Gastroesophageal sphincter (tissue), 4 donors: ENCODE data around the gene RNU7-1. TPM values are rescaled to one million over a fixed set of nuclear protein-coding genes. Genes with fewer than 3 reads are reported as not detected.
A peak's percentile ranks its signal among the peaks of the same experiment; 100 is the strongest.

ENCODE experiments used
- ATAC-seq: fragments of 150-250 bp; one replicate; pipeline ENCODE4 v1.9.1; 2016; ENCODE audit warnings: mild to moderate bottlenecking, moderate library complexity
- H3K27ac ChIP-seq, 4 donors: fragments of 200-600 bp; sonication (generic) in 3 of 4; 1 replicate in 3 of 4; 2 replicates in 1 of 4; pipeline ENCODE4 v1.5.1; 2016 to 2019
- H3K27me3 ChIP-seq: fragments of 200-600 bp; sonication (generic); one replicate; pipeline ENCODE4 v1.5.1; 2019
- H3K36me3 ChIP-seq, 2 donors: fragments of 200-600 bp; sonication (generic); one replicate each; pipeline ENCODE4 v1.5.1; 2019; ENCODE audit warnings: control low read depth in 1 of 2
- H3K4me1 ChIP-seq, 3 donors: fragments of 200-600 bp; sonication (generic); 1 replicate in 2 of 3; 2 replicates in 1 of 3; pipeline ENCODE4 v1.5.1; 2016 to 2019; ENCODE audit warnings: control low read depth in 2 of 3
- H3K4me3 ChIP-seq, 2 donors: fragments of 200-600 bp; sonication (generic); one replicate each; pipeline ENCODE4 v1.5.1; 2019; ENCODE audit warnings: mild to moderate bottlenecking in 1 of 2, moderate library complexity in 1 of 2
- H3K9me3 ChIP-seq, 3 donors: fragments of 200-600 bp; sonication (generic); one replicate each; pipeline ENCODE4 v1.5.1; 2017 to 2019; ENCODE audit warnings: control low read depth in 2 of 3
- EP300 ChIP-seq: sonication (generic); formaldehyde crosslinking; IDR thresholded peaks from one replicate; pipeline ENCODE4 v1.6.1; 2017; ENCODE audit warnings: antibody characterized with exemption, mild to moderate bottlenecking
- POLR2A ChIP-seq, 2 donors: fragments of 450-650 bp; IDR thresholded peaks; one replicate each; pipeline ENCODE4 v1.6.1; 2017; ENCODE audit warnings: antibody characterized with exemption in 2 of 2, mild to moderate bottlenecking in 2 of 2, moderate library complexity in 1 of 2
- POLR2AphosphoS5 ChIP-seq: sonication (generic); formaldehyde crosslinking; IDR thresholded peaks from one replicate; pipeline ENCODE4 v1.6.1; 2017; ENCODE audit warnings: antibody characterized with exemption
- WGBS, 2 donors: methylation state at CpG; one replicate each; pipeline ENCODE4 v1.1.5; 2018; ENCODE audit warnings: low coverage in 1 of 2; 5-methylcytosine and 5-hydroxymethylcytosine counted together
- total RNA-seq, 4 donors: library from RNA; depleted of rRNA; stranded (reverse); fragments of >200 nt; gene quantifications; one replicate each; pipeline ENCODE4 v1.1.0, GENCODE V29; 2016
- TF ChIP-seq, protein P1 (sequence below), 4 experiments: fragments of 200-600 bp in 2 of 4; fragments of 450-650 bp in 2 of 4; sonication (generic) in 1 of 4; IDR thresholded peaks; one replicate each; pipeline ENCODE4 v1.5.1; 2017 to 2019; ENCODE audit warnings: antibody characterized with exemption in 4 of 4, mild to moderate bottlenecking in 2 of 4, moderate library complexity in 2 of 4

Gene RNU7-1
- total RNA-seq, 4 donors from 2014 or later, result not detected

DNA sequence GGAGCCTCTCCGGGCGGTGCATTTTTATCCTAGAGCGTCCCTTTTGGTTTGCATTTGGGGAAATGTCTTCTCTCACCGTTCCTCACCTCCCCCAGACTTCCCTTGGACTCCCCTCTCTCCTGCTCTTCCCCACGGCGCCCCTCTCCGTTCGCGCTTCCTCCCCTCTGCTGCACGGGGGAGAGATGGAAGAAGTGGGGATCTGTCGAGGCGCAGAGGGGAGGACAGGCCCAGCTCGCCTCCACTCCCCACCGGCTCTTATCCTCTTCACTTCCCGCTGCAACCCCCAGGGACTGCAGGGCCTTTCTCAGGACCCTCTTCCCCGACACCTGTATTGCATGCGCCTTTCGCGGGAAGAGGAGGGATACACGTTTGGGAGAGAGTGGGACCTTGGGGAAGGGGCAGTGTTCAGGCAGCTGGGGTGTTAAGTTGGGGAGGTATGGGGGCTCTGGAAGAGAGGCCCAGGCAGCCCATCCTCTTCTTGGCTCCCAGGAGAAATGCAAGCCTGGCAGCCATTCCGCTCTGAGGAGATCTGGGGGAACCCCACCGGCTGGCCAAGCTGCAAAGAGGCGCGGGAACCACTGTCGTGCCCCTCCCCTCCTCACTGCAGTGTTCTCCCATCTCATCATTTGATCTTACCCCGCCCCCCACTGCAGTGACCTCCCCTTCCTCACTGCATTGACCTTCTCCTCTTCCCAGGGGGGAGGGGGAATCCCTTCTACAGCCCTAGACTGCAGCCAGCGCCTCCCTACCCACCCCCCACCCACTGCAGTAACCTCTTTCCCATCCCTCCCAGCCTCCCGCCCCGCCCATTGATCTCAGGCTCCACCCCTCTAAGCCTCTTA is 28.4 kb upstream of the RNU7-1 start:
- peaks cover 0 to 42% of the 10 kb centered on the region in 2 donors for H3K36me3 ChIP-seq
- H3K27me3 ChIP-seq, result no peaks in the 10 kb centered on the region
- 6 to 9% methylated on average over 7 to 14 of the region's 29 CpGs for WGBS, 2 donors
- H3K4me3 ChIP-seq, result peak overlapping the region; percentile 65 to 87
- peak overlapping the region; percentile 58 to 92 (median 90) for H3K27ac ChIP-seq
- peaks cover 0 to 31% (median 15%) of the 10 kb centered on the region in 3 donors for H3K4me1 ChIP-seq
- no peak for ATAC-seq
- no peaks in the 10 kb centered on the region for H3K9me3 ChIP-seq
- TF ChIP-seq POLR2AphosphoS5 (no peak), EP300 (no peak), POLR2A (IDR thresholded peaks at IDR 0.05) (no peak)
- TF ChIP-seq, protein P1, sequence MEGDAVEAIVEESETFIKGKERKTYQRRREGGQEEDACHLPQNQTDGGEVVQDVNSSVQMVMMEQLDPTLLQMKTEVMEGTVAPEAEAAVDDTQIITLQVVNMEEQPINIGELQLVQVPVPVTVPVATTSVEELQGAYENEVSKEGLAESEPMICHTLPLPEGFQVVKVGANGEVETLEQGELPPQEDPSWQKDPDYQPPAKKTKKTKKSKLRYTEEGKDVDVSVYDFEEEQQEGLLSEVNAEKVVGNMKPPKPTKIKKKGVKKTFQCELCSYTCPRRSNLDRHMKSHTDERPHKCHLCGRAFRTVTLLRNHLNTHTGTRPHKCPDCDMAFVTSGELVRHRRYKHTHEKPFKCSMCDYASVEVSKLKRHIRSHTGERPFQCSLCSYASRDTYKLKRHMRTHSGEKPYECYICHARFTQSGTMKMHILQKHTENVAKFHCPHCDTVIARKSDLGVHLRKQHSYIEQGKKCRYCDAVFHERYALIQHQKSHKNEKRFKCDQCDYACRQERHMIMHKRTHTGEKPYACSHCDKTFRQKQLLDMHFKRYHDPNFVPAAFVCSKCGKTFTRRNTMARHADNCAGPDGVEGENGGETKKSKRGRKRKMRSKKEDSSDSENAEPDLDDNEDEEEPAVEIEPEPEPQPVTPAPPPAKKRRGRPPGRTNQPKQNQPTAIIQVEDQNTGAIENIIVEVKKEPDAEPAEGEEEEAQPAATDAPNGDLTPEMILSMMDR (IDR thresholded peaks at IDR 0.05), result no peak

DNA sequence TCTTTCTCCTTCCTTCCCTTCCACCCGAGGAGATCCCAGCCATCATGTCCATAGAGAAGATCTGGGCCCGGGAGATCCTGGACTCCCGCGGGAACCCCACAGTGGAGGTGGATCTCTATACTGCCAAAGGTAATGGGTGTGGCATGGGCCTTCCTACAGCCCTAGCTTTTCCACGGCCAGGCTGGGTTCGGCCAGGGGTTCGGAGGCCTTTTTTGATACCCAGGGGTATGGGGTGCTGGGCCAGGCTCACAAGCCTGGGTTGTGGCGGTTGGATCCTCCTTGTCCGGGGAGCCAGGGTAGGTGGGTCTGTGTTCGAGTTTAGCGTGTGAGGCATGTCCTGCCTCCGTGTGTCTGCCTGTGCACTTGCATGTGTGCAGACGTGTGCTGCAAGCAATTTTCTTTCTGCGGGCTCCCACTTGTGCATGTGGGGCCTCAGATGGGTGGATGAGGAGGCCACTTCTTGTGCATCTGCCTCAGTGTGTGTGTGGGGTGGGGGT is 27.8 kb upstream of the RNU7-1 start:
- peak overlapping the region in 1 of 2 donors; percentile 87 for H3K4me3 ChIP-seq
- peaks cover 0 to 31% (median 15%) of the 10 kb centered on the region in 3 donors for H3K4me1 ChIP-seq
- no peaks in the 10 kb centered on the region for H3K9me3 ChIP-seq
- TF ChIP-seq POLR2AphosphoS5 (no peak), EP300 (no peak), POLR2A (IDR thresholded peaks at IDR 0.05) (no peak)
- TF ChIP-seq, protein P1 (IDR thresholded peaks at IDR 0.05), result no peak
- peaks cover 0 to 48% of the 10 kb centered on the region in 2 donors for H3K36me3 ChIP-seq
- no CpG with 5 or more reads among the region's 14 CpGs for WGBS, 2 donors
- H3K27ac ChIP-seq, result peak overlapping the region in 3 of 4 donors; percentile 88 to 92 (median 91)
- no peaks in the 10 kb centered on the region for H3K27me3 ChIP-seq
- ATAC-seq, result no peak

DNA sequence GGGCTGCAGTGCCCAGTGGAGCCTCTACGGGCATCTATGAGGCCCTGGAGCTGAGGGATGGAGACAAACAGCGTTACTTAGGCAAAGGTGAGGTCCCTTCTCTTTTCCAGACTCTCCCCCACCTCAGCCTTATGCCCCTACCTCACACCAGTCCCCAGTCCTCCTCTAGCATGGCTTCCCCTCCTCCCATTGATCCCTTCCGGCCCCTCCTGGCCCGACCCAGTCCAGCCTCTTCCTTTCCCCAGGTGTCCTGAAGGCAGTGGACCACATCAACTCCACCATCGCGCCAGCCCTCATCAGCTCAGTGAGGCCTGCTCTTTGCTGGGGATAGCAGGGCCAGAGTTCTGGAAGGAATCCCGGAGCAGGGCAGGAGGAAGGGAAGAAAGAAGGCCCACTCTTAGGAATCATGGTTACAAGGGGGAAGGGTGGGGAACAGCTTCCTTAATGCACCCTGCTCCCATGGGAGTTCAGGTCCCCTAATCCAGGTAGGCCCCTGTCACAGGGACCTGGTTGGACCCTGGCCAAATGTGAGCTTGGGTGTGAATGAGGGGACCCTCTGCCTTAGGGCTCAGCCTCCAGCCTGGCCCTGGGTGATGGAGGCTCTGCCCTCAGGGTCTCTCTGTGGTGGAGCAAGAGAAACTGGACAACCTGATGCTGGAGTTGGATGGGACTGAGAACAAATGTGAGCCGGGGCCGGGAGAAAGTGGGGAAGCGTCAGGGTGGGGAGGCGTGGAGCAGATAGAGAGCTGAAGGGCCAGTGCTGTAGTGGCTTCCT is 27.0 kb upstream of the RNU7-1 start:
- peak overlapping the region in 2 of 4 donors; percentile 91 to 92 for H3K27ac ChIP-seq
- peaks cover 0 to 56% of the 10 kb centered on the region in 2 donors for H3K36me3 ChIP-seq

DNA sequence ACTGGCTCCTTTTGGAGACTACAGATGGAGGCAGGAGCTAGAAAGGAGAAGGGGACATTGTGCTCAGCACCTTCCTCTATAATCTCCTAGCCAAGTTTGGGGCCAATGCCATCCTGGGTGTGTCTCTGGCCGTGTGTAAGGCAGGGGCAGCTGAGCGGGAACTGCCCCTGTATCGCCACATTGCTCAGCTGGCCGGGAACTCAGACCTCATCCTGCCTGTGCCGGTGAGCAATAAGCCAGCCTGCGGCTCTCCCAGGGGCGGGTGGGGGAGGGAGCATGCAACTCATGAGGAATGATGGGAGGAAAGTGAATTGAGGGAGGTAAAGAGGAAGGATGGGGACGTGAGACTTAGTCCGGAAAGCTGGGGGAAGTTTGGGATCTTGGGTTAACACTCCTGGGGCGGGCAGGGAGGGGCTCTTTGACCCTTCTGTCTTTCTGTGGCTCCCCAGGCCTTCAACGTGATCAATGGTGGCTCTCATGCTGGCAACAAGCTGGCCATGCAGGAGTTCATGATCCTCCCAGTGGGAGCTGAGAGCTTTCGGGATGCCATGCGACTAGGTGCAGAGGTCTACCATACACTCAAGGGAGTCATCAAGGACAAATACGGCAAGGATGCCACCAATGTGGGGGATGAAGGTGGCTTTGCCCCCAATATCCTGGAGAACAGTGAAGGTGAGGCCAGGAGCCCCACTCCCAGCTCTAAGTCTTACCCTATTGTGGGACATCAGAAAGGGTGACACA is 26.0 kb upstream of the RNU7-1 start:
- Histone ChIP-seq H3K27me3 (no peaks in the 10 kb centered on the region), H3K9me3 (no peaks in the 10 kb centered on the region), H3K4me1 (peaks cover 0 to 31% (median 15%) of the 10 kb centered on the region in 3 donors), H3K4me3 (no peak overlapping the region), H3K27ac (peak overlapping the region in 1 of 4 donors; percentile 91), H3K36me3 (peaks cover 0 to 66% of the 10 kb centered on the region in 2 donors)
- no peak for ATAC-seq
- TF ChIP-seq POLR2AphosphoS5, result no peak
- TF ChIP-seq, protein P1 (IDR thresholded peaks at IDR 0.05), result no peak
- TF ChIP-seq EP300, result no peak
- TF ChIP-seq POLR2A (IDR thresholded peaks at IDR 0.05), result no peak
- WGBS, 2 donors, result 66% methylated on average over 3 of the region's 14 CpGs; no CpG with 5 or more reads in 1 of the 2 donors

More for the DNA sequence above, 27.0 kb upstream of the RNU7-1 start:
- Histone ChIP-seq H3K27me3 (no peaks in the 10 kb centered on the region), H3K4me3 (no peak overlapping the region), H3K4me1 (peaks cover 0 to 31% (median 15%) of the 10 kb centered on the region in 3 donors), H3K9me3 (no peaks in the 10 kb centered on the region)
- no peak for TF ChIP-seq EP300
- WGBS, 2 donors, result 83 to 89% methylated on average over 2 to 6 of the region's 11 CpGs
- ATAC-seq, result no peak

DNA sequence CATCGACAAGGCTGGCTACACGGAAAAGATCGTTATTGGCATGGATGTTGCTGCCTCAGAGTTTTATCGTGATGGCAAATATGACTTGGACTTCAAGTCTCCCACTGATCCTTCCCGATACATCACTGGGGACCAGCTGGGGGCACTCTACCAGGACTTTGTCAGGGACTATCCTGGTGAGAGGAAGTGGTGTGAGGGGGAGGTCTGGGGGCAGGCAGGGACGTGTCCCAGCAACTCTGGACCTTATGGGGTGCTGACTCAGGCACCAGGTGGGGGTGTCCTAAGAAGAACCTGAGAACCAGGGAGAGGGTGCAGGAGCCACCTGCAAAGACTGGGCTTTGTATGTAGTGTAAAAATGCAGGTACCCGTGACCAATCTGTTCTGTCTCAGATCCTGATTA is 24.0 kb upstream of the RNU7-1 start:
- H3K27me3 ChIP-seq, result no peaks in the 10 kb centered on the region
- 59% methylated on average over 6 of the region's 7 CpGs; no CpG with 5 or more reads in 1 of the 2 donors for WGBS, 2 donors
- peaks cover 0 to 79% of the 10 kb centered on the region in 2 donors for H3K36me3 ChIP-seq
- TF ChIP-seq POLR2AphosphoS5, result no peak
- TF ChIP-seq, protein P1 (IDR thresholded peaks at IDR 0.05), result no peak
- no peak for TF ChIP-seq EP300
- TF ChIP-seq POLR2A (IDR thresholded peaks at IDR 0.05), result no peak
- no peak overlapping the region for H3K4me3 ChIP-seq
- no peak for ATAC-seq
- H3K4me1 ChIP-seq, result peaks cover 1 to 33% (median 14%) of the 10 kb centered on the region in 3 donors
- H3K9me3 ChIP-seq, result no peaks in the 10 kb centered on the region
- H3K27ac ChIP-seq, result no peak overlapping the region
